NCI-H748 treated with DMSO at 0.1 percent for 48 hours (cell line): Measurements from ENCODE around the gene SRBD1.
A peak's percentile ranks its signal among the peaks of the same experiment; 100 is the strongest.

Experiments used
- DNase-seq: peaks from one replicate; lab custom pipeline; 2025; lab: John Stamatoyannopoulos, UW

SRBD1 gene, protein sequence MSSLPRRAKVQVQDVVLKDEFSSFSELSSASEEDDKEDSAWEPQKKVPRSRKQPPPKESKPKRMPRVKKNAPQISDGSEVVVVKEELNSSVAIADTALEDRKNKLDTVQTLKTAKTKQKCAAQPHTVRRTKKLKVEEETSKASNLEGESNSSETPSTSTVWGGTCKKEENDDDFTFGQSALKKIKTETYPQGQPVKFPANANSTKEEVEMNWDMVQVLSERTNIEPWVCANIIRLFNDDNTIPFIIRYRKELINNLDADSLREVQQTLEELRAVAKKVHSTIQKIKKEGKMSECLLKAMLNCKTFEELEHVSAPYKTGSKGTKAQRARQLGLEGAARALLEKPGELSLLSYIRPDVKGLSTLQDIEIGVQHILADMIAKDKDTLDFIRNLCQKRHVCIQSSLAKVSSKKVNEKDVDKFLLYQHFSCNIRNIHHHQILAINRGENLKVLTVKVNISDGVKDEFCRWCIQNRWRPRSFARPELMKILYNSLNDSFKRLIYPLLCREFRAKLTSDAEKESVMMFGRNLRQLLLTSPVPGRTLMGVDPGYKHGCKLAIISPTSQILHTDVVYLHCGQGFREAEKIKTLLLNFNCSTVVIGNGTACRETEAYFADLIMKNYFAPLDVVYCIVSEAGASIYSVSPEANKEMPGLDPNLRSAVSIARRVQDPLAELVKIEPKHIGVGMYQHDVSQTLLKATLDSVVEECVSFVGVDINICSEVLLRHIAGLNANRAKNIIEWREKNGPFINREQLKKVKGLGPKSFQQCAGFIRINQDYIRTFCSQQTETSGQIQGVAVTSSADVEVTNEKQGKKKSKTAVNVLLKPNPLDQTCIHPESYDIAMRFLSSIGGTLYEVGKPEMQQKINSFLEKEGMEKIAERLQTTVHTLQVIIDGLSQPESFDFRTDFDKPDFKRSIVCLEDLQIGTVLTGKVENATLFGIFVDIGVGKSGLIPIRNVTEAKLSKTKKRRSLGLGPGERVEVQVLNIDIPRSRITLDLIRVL

DNA sequence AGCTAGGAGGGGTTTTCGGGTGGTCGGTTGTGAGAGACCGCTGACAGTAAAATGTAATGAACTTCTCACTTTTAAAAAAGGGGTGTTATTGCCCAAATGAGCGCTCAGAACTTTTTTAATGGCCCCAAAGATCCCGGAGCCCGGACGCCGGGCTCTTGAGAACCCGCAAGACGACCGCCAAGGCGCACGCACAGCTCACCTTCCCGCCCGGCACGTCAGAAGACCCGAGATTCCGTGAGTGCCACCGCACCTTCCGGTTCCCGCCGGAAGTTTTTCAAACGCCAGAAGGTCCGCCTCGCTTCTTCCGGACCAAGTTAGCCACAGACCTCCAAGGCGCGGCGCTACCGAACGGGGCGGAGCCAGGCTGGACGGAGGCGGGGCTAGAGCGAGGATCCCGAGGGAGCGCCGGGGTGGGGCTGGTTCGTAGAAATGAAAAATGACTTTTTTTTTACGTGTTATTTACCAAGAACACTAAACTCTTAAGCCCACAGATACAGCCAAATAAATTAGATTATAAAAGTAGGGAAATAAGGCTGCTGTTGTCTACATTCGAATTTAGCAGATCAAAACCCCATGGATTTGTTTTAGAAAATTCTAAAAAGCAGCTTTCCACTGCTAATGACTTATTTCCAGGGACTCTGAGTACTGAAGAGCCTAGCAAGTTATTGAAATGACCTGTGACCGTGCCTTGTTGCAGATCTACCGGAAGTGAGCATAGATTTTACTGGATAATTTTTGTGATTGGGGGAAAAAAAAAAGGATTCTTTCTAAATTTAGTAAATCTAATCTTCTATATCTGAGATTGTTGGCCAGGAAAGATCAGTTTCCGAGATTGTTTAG is at the start of gene SRBD1:
TSS of gene SRBD1 (minus strand) at position 248 of the 840 bp plus-strand sequence. CDS start 5,826 bp downstream, outside the sequence.
- DNase-seq, result peak; percentile 52

DNA sequence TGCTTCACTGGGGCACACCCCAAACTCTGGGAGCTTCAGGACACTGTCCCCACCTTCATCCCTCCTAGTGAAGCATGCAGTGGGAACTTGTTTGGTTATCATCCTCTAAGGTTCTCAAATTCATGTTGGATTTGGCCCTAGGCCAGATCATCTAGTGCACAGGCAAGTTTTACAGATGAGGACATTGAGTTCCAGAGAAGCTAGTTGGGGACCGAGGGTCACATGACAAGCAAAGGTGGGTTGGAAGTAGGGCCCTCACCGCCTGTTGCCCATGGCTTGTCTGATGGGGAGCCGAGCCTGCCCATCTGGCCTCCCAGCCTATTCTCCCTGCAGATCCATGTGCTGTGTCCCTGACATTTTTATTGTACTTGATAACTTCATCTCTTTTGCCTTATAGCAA is 43.2 kb upstream of the SRBD1 start:
- no peak for DNase-seq

DNA sequence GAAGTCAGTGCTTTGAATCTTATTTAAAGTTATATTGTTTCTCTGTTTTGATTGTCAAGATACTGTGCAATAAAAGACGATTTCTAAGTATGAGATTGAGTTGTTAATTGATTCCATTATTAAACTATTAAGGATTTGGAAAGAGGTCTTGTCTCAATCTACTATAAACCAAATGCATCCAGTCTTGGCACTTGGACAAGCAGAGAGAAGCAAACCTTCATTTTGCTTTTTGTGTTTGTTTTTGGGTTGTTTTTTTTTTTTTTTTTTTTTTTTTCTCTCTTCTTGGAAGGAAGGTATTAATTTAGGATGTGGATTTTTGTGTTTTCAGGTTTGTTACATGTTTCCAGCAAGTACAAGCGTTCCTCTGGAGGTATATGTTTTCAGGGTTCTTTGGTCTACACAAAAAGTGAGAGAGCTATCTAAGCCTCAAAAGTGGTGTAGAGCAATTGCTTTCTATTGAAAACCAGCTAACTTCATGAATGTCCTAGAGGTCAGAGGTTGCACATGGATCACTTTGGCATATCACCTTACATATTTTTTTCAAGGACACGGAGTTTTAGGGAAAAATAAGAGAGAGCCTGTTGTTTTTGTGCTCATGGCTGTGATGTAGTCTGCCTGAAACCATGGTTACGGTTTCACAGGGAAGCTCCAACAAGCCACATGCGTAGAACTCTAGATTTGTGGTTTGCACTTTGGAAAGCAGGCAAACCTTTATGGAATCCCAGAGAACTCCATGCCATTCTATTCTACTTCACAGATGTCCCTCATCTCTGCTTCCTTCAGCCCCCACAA is 42.3 kb upstream of the SRBD1 start:
- DNase-seq, result no peak

DNA sequence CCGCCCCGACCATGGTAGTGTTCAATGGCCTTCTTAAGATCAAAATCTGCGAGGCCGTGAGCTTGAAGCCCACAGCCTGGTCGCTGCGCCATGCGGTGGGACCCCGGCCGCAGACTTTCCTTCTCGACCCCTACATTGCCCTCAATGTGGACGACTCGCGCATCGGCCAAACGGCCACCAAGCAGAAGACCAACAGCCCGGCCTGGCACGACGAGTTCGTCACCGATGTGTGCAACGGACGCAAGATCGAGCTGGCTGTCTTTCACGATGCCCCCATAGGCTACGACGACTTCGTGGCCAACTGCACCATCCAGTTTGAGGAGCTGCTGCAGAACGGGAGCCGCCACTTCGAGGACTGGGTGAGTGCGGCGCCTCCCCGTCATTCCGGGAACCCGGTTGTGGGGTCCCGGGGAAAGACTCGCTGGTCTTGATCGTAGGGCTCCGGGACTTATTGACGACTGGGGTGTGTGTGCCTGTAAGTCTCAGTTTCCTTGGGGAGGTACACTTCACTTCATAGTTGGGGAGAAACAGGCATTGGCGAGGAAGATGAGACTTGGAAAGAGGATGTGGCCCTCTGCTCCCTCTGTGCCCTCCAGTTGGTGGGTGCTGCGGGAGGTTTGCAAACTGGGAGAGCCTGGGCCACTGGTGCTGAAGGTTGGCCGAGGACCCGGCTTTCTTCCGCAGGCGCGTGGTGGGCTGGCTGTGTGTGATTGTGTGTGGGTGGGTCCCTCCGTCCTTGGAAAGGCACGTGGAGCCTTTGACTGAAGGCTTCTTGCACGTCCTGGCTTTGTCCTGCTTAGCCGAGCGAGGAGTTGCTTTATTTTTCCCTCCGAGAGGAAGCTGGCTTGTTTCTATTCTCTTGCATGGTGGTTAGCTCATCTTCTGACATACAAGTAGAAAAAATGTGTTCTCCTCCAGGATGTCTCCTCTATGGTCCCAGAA is 41.3 kb upstream of the SRBD1 start:
- DNase-seq, result peak; percentile 4

DNA sequence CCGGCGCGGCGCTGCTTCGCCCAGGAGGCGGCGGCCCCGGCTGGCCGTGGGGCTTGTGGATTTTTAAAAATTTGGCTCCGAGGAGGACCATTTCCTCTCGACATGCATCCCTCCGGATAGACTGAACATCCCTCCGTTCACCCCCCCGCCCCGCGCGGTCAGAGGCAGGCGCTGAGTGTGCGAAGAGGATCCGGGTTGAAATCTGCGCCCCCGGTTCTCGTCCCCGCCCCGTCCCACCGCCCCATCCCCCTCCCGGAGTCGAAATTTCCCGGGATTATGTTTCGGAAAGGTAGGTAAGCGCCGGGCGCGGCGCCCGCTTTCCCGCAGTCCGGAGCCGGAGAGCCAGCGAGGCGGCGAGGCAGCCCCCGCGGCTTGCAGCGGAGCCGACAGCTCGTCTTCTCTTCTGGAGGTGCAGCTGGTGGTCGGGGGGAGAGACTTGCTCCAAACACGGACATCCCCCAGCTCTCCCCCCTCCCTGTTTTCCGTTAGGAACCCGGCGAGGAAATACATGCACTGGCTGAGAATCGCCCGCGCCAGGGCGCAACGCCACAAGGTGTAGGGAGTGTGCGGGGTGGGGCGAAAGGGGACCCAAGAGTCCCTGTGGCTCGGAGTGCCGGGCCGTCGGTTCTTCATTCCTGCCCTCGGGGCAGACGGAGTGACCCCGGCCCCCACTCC is 40.5 kb upstream of the SRBD1 start, which contains the start of gene PRKCE:
TSS of gene PRKCE (plus strand) at position 261 of the 675 bp plus-strand sequence.
- no peak for DNase-seq

DNA sequence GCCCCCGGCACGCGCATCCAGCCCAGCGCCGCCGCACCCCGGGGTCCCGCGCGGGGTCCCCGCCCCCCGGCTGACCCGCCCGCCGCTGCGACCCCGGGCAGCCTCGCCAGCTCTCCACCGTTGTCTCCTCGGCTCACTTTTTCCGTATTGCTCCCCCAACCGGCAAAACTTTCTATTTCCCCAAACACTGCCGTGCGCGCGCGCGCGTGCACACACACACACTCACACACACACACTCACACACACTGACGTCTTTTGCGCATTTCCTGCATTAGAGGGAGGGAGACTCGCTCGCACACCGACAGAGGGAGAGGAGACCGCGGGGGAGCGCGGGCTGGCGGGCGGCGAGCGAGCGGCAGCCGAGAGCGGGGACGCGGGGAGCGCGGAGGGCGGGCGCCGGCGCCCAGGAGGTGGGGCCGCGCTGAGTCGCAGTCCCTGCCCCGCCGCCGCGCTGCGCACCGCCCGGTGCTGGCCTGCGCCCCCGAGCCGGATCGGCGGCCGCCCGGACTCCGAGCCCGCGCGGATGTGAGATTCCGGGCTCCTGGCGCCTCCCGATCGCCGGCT is 39.9 kb upstream of the SRBD1 start:
- DNase-seq, result peak; percentile 32

DNA sequence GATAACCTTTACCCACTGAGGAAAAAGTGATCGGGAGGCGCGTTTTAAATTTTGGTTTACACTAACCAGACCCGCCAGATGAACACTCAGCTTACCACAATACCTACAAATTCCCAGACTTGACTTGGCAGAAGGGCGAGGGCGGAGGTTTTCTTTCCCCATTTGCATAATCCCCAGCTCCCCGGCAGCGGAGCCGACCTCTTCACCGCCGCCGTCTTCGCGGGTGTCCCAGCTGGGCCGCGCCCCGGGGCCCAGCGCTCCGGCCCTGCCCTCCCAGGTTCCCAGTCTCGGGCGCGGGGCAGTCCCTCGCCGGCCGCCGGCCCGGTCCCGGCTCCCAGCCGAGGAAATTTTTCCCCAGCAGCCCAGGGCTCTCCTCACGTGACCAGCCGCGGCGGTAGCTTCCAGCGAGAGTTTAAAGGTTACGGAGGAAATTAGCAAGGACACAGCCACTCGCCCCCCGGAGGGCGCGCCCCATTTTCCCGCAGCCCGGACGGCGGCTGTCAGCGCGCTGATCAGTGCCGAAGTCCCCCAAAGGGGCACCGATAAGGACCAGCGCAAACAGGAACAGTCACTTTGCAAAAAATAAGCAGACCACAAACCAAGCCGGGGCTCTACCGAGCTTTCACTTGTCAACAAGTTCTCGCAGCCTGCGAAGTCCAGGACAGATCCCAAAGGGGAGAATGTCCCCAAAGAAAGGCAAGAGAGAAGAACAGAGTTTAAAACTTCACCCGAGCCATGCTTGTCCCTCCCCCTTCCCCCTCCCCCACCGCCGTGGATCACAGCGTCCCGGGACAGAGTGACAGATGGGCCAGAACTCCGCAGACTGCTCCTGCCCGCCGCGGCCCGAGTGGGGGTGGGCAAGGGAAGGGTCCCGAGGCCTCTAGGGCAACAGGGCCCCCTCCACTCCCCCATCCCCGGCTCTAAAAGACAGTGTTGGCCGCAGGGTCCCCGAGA is 39.1 kb upstream of the SRBD1 start:
- DNase-seq, result no peak

DNA sequence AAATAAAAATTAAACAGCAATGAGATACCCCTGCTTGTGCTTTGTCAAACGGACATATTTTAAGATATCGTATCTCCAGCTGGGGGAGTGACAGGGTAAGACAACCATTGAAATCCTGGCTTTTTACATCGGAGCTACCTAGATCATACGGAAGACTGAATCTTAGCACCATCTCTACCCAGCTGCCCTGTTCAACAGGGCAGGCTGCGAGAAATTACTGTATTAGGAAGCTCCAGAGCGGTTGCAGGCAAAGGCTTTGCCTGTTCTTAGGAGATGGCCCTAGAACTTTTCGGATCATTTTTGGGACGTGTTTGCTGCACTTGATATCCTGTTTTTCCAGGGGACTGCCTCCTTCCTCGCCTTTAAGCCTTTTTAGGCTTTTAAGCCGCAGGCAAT is 38.4 kb upstream of the SRBD1 start:
- DNase-seq, result peak; percentile 25

DNA sequence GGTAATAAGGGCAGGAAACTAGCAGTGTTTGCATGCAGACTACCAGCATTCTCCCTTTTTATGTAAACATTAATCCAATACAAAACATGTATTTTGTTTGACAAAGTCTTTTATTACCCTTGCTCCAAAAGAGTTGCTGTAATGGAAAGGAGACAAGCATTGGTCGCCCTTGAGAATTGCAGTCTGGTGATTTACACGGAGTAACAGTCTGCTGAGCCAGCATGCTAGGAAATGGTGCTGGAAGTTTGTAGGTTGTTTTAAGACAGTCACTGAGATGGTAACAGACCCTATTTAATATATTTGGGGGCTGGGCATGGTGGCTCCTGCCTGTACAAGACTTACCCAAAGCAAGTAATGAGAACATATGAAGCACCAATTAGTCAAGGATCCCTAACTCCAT is 37.6 kb upstream of the SRBD1 start:
- DNase-seq, result no peak

DNA sequence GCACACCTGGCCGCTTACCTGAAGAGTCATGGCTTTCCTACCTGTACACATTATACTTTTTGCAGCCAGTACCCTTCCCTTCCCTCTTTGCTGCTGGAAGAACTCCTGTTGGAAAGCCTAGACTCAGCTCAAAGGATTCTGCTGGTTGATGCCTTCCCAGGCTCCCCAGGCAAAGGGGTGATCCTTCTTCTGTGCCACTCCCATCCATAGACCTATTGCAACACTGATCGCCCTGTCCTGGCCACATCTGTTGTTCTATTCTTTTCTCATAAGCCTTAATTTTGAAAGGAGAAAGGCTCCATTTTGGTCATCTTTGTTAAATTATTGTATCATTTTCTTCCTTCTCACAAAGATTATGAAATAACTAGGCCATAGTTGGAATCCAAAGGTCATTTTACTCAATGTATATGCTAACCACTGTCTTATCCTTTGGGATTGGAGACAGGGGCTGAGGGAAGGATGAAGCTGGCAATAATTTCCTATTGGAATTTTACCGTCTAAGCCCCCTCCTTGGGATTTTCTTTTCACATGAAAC is 37.0 kb upstream of the SRBD1 start:
- no peak for DNase-seq

DNA sequence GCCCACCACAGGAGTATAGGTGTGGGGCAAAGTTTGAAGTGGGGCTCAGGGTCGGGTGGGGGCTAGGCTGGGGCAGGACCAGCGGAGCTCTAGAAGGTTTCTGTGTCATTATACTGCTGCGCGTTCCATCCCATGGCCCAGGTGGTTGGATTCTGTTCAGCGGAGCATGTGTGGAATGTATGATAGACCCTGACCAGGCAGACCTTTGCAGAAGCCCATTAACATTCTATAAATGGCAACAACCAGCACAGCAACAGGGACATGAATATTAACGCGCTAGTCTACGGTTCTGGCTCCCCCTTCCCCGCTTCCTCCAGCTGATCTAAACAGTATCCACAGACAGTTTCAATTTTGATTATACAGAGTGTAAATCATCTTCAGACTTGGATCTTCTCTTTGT is 36.3 kb upstream of the SRBD1 start:
- no peak for DNase-seq

DNA sequence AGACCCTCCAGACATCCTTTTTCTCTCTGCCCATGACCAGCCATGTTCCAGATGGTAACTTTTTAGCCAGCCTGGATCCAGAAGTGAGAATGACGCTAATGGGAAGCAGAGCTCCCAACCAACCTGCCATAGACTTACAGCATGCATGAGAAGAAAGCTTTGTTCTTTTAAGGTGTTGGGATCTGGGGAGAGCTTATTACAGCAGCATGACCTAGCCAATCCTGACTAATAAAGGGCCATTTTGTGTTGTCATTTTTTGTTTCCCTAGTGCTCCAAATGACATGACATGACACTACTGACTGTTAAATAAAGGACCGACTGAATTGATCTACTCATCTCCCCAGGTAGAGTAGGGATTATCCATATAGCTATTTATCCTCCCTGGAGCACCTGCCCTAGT is 35.2 kb upstream of the SRBD1 start:
- no peak for DNase-seq

DNA sequence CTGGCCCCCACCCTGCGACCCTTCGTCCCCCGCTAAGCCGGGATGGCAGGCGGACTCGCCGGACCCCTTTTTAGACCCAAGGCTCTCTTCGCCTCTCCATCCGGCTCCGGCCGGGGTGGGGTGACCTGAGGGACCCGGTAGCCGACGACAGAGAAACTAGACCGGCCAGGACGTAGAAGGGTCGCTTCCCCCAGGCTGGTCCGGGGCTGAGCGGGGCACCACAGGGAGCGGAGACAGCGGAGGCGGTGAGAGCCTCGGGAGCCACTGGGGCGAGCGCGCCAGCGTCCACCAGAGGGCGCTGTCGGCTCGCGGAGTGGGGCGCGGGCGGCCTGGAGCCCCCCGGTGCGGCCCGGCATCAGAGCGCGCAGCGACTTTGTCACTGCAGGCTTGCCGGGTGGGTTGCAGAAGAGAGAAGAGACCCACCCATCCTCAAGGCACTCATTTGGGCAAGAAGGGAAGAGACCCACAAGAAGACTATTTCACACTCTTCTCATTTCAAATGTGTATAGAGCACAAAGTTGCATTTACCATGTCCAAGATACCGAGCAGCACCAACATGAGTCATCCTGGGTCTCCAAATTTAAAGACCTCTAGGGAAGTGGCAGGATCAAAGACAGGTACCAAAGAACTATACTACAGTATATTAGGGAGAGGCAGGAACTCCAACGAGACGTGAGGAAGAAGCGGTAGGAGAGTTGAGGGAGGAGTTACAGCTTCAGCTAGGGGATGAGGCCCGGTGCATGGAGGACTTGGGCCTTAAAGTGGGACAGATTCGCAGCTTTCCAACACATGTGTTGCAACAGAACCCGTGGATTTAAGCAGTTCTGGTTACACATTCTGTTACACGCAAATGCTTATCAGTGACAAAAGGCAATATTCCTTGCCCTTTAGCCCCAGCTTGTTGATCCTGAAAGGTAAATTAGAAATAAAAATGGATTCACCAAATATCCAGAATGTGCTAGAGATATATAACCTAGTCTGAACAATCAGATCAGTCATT is 32.8 kb upstream of the SRBD1 start:
- no peak for DNase-seq

DNA sequence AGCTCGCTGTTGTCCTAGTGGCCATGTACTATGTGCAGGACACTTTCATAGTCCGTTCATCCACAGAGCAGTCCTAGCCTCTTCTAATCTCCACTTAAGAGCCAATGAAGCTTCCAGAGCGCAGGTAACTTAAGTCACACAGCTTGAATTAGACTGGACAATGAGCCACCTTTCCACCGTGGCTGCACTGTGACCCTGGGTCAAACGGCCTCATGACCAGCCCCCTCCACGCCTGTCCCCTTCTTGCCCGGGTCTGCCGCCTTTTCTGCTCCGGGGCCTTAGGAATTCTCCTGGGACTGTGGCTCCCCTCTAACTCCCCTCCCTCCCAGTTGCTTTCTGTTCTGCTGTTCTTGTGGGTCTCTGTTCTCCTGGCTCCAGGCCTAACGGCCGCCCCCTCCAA is 32.0 kb upstream of the SRBD1 start:
- no peak for DNase-seq

DNA sequence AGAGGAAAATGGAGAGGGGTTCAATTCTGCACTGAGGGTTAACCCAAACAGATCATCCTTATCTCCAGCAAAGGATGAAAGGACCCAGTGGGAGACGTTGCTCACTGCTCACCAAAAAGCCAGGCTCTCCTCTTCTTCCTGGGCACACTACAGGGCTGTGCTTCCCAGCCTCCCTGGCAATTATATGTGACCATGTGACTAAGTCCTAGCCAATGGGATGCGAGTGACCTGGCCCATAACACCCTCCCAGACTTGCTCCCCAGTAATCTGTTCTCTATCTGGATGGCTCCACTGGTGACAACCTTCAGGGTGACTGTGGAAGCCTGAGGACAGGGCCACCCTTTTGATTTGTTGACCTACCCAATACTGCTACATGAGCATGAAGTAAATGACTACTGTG is 29.5 kb upstream of the SRBD1 start:
- DNase-seq, result no peak

DNA sequence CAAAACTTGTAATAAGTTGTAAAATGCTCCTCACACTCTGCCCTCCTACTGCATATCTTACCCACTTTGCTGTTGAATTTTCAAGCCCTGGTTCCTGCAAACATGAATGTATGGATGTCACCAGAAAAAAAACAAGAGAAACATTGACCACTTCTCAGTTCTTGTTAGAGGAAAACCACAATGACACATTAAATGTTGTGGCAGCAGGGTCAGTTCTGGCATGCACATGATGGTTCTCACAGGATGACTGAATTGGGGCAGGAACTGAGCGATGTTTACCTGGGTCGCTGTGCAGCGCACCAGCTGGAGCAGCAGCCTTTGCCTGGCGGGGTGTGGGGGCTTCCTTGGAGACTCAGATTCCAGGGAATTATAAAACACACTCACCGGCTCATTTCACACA is 26.4 kb upstream of the SRBD1 start:
- no peak for DNase-seq
